Keratinocyte (primary cell): ENCODE data around the gene CAMK2G.

Experiments
- EZH2 ChIP-seq: IDR thresholded peaks from one replicate; pipeline ENCODE4 v1.6.1; 2012; ENCODE audit warnings: inconsistent platforms, mild to moderate bottlenecking, low read length, moderate library complexity
- TF ChIP-seq, protein P1 (sequence below), 3 experiments: IDR thresholded peaks in 1 of 3; conservative IDR thresholded peaks in 1 of 3; optimal IDR thresholded peaks in 1 of 3; 2 replicates in 2 of 3; 3 replicates in 1 of 3; pipeline versions ENCODE3 to v1.5.1; 2011; ENCODE audit warnings: low read length in 3 of 3, mild to moderate bottlenecking in 3 of 3, moderate library complexity in 2 of 3, control low read depth in 1 of 3, inconsistent platforms in 1 of 3; ENCODE audit not compliant: insufficient read depth in 2 of 3; ENCODE audit errors: extremely low read depth in 1 of 3

DNA sequence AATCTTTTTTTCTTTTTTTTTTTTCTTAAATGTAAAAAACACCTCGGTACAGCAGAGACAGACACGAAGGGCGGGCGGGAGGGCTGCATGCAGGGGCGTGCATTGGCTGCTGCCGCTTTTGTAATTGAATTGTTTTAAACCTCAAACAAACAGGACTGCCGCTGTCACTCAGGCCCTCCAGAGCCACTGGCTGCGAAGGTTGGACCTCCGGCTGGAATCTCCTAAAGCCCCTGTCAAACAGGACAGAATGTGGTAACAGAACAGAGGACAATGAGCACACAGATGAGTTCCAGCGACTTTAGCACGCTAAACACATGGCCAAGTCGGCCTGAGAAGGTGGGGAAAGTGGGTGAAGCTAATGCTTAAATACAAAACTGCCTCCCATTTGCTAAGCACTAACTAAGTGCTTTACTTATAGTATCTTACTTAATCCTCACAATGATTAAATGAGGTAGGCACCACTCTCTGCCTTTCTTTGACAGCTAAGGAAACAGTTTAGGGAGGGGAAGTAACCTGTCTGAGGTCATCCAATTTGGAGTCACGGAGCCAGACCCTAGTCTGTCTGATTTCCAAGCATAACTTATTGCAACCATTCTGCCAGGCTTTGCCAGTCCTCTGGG, 60.0 kb downstream of the CAMK2G start:
- TF ChIP-seq, protein P1, sequence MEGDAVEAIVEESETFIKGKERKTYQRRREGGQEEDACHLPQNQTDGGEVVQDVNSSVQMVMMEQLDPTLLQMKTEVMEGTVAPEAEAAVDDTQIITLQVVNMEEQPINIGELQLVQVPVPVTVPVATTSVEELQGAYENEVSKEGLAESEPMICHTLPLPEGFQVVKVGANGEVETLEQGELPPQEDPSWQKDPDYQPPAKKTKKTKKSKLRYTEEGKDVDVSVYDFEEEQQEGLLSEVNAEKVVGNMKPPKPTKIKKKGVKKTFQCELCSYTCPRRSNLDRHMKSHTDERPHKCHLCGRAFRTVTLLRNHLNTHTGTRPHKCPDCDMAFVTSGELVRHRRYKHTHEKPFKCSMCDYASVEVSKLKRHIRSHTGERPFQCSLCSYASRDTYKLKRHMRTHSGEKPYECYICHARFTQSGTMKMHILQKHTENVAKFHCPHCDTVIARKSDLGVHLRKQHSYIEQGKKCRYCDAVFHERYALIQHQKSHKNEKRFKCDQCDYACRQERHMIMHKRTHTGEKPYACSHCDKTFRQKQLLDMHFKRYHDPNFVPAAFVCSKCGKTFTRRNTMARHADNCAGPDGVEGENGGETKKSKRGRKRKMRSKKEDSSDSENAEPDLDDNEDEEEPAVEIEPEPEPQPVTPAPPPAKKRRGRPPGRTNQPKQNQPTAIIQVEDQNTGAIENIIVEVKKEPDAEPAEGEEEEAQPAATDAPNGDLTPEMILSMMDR (optimal IDR thresholded peaks at IDR 0.05 in 1 of 3, IDR thresholded peaks at IDR 0.05 in 1 of 3, conservative IDR thresholded peaks at IDR 0.05 in 1 of 3; ENCODE audit: extremely low read depth in 1 of 3, insufficient read depth in 2 of 3, low read length in 3 of 3), result no peak
- TF ChIP-seq EZH2, result no peak
